ENCODE data around the gene GPX7. TPM values are rescaled to one million over a fixed set of nuclear protein-coding genes. Genes with fewer than 3 reads are reported as not detected.

The GPX7 gene
- total RNA-seq, result 20.9 and 22.4 TPM in 2 replicates

DNA sequence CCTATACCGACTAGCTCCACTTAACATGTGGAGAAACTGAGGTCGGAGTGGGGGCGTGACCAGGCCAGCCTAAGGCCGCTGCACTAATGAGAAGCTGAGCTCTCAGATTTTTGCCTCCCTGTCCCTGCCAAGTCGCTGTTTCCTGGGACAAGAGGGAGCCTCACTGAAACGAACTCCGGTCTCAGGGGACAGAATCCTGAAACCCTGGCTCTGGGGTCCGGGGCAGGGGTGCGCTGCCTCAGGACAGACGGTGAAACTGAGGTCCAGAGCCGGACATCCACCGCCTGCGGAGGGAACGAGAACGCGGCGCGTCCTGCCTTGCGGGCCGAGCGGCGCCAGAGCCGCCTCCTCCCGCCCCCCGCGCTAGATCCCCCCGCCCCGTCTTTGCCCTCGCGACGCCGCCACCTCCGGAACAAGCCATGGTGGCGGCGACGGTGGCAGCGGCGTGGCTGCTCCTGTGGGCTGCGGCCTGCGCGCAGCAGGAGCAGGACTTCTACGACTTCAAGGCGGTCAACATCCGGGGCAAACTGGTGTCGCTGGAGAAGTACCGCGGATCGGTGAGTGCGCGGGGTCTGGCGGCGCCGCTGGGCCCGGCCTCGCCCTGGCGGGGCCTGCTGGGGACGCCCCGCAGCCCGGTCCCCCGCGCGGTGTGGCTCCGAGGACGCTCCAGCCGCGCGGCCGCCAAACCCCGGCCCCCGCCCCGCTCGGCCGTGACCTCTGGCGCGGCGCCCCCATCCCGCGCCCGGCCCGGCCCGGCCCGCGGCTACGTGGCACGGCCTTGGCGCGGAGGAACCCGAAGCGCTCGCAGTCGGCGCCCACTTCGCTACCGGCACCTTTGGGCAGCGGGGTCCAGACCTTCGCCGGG, at the start of gene GPX7:
Gene GPX7, plus strand, starts transcription at position 381 of the 865 bp plus-strand sequence. Its CDS starts 39 bp downstream, at position 420.
- ATAC-seq (ENCODE audit: low read depth), result peak; percentile 75
- intact Hi-C loops (cut with micrococcal nuclease), result loop anchor here (1.0 to 5.0 kb wide), 4 partner anchors 9 to 57 kb away; no protein-coding TSS in a partner anchor

GRCh38 chr1:52552505-52553361, 49.4 kb upstream of the GPX7 start, which contains the start of gene TUT4:
TUT4 (minus strand) TSS chr1:52553092; CDS start chr1:52526280, 26,812 bp downstream.
- peak; percentile 74 for DNase-seq
- Mint-ChIP-seq H3K36me3 (ENCODE audit: low read depth) (peaks cover 2% of the 10 kb centered on the region), H3K27ac (peak within 1 kb of the TSS; percentile 83), H3K4me1 (peaks cover 39% of the 10 kb centered on the region), H3K27me3 (no peaks in the 10 kb centered on the region), H3K9me3 (no peaks in the 10 kb centered on the region), H3K4me3 (no peak within 1 kb of the TSS)
- TF ChIP-seq, protein P1, sequence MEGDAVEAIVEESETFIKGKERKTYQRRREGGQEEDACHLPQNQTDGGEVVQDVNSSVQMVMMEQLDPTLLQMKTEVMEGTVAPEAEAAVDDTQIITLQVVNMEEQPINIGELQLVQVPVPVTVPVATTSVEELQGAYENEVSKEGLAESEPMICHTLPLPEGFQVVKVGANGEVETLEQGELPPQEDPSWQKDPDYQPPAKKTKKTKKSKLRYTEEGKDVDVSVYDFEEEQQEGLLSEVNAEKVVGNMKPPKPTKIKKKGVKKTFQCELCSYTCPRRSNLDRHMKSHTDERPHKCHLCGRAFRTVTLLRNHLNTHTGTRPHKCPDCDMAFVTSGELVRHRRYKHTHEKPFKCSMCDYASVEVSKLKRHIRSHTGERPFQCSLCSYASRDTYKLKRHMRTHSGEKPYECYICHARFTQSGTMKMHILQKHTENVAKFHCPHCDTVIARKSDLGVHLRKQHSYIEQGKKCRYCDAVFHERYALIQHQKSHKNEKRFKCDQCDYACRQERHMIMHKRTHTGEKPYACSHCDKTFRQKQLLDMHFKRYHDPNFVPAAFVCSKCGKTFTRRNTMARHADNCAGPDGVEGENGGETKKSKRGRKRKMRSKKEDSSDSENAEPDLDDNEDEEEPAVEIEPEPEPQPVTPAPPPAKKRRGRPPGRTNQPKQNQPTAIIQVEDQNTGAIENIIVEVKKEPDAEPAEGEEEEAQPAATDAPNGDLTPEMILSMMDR (IDR thresholded peaks at IDR 0.05), result no peak
- ChIA-PET CTCF (interaction anchor here (1.6 to 1.7 kb wide), 3 partner anchors 41 to 113 kb away, joined by 4 to 6 read pairs (median 5); partner anchors contain the start of gene SHISAL2A), POLR2A (interaction anchor here (0.5 to 3.0 kb wide), 47 partner anchors 8 to 1496 kb away, joined by 3 to 163 read pairs (median 6); partner anchors contain the start of genes COA7, KTI12, ORC1 and PRPF38A)
- ATAC-seq (ENCODE audit: low read depth), result peak; percentile 53
- intact Hi-C loops (cut with micrococcal nuclease), result loop anchor here (1.0 to 10.0 kb wide), 7 partner anchors 20 to 772 kb away; partner anchors contain the start of genes BTF3L4, CC2D1B, LRP8 and SHISAL2A

More for the DNA sequence above, at the start of gene GPX7:
- Mint-ChIP-seq H3K9me3 (no peaks in the 10 kb centered on the region), H3K4me3 (peak within 1 kb of the TSS; percentile 84), H3K4me1 (peaks cover 55% of the 10 kb centered on the region), H3K27me3 (no peaks in the 10 kb centered on the region), H3K27ac (peak within 1 kb of the TSS; percentile 84), H3K36me3 (ENCODE audit: low read depth) (peaks cover 18% of the 10 kb centered on the region)
- peak; percentile 57 for DNase-seq
- TF ChIP-seq, protein P1 (IDR thresholded peaks at IDR 0.05), result no peak
- CTCF ChIA-PET, result no interaction called here
- POLR2A ChIA-PET, result interaction anchor here (0.5 to 4.0 kb wide), 15 partner anchors 10 to 83 kb away, joined by 3 to 45 read pairs (median 5); partner anchors contain the start of genes SHISAL2A and TUT4

DNA sequence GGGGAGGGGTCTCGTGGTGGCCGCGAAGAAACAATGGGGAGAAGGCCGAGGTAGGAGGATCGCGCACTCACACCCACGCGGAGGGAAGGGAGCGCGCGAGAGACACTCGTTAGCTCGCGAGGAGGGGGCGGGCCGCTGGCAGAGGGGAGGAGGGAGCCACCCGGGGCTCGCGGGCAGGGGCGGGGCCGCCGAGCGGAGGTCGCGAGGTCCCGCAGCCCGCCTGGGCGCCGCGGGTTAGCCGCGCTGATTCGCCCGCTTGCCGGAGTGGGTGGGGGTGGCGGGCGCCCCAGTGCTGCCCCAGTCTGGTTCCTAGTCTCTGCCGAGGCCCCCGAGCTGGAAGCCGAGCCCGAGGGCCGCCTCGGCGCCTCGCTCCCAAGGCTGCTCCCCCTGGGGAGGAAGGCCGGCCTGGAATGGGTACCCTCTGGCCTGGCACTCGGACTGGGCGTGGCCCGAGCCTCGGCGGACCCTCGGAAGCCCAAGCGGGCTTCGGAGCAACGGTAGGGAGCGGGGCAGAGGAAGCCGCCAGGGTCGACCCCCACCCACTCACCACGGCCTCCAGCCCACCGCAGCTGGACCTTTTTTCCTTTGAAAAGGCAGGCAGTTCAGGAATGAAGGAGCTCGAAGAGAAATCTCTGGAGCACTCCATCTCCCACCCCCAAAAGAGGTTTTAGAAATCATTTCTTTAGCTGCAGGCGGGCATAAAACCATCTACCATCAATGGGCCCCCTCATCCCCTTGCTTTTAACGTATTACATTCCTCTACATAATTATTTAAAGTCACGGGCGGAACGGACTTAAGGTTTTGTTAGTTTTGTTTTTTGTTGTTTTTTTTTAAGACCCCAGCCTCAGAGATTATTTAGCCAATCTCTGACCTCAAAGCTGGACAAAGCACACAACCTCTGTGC, 48.6 kb upstream of the GPX7 start:
- Mint-ChIP-seq H3K27ac (peak overlapping the region; percentile 83), H3K4me1 (peaks cover 34% of the 10 kb centered on the region), H3K9me3 (no peaks in the 10 kb centered on the region), H3K27me3 (no peaks in the 10 kb centered on the region), H3K4me3 (no peak overlapping the region), H3K36me3 (ENCODE audit: low read depth) (peaks cover 2% of the 10 kb centered on the region)
- TF ChIP-seq, protein P1 (IDR thresholded peaks at IDR 0.05), result no peak
- intact Hi-C loops (cut with micrococcal nuclease), result loop anchor here (10.0 kb wide), 3 partner anchors 189 to 771 kb away; partner anchors contain the start of genes BTF3L4, CC2D1B, LRP8 and TXNDC12
- peak; percentile 84 for DNase-seq
- ChIA-PET CTCF (interaction anchor here (1.6 to 1.7 kb wide), 3 partner anchors 41 to 112 kb away, joined by 4 to 6 read pairs (median 5); partner anchors contain the start of gene SHISAL2A), POLR2A (interaction anchor here (0.6 to 3.0 kb wide), 43 partner anchors 9 to 978 kb away, joined by 3 to 163 read pairs (median 5); partner anchors contain the start of genes COA7, KTI12, ORC1 and PRPF38A)
- ATAC-seq (ENCODE audit: low read depth), result peak; percentile 80

DNA sequence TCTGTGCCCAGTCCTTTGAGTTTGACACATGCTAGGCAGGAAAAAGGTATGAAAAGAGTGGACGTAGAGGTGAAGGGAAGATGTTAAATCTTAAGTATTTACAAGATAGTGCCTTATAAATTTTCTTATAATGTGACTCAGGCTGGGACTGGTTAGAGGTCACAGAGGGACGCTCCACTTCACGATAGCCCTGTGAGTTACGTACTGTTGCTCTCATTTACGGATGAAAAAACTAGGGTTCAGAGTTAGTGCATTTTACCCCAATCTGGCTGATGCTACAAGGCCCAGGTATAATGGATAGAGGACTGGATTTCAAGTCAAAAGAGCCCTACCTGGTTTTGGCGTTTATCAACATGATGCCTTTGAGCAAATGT, 47.9 kb upstream of the GPX7 start:
- Mint-ChIP-seq H3K36me3 (ENCODE audit: low read depth) (peaks cover 2% of the 10 kb centered on the region), H3K27me3 (no peaks in the 10 kb centered on the region), H3K27ac (peak overlapping the region; percentile 83), H3K4me3 (no peak overlapping the region), H3K9me3 (no peaks in the 10 kb centered on the region), H3K4me1 (peaks cover 28% of the 10 kb centered on the region)
- POLR2A ChIA-PET, result interaction anchor here (1.1 to 3.0 kb wide), 11 partner anchors 13 to 187 kb away, joined by 3 to 163 read pairs (median 21); partner anchors contain the start of genes ORC1, PRPF38A and SHISAL2A
- TF ChIP-seq, protein P1 (IDR thresholded peaks at IDR 0.05), result no peak
- DNase-seq (no peak), ATAC-seq (ENCODE audit: low read depth) (no peak)
- CTCF ChIA-PET, result interaction anchor here (1.6 kb wide), 1 partner anchor 112 kb away, joined by 5 read pairs; no protein-coding TSS in a partner anchor
- intact Hi-C loops (cut with micrococcal nuclease), result loop anchor here (10.0 kb wide), 3 partner anchors 189 to 771 kb away; partner anchors contain the start of genes BTF3L4, CC2D1B, LRP8 and TXNDC12

Data from activated B cell treated with CpG ODN at 0.5 μM for 24 hours (primary cell).